ENCODE measurements around the gene LRRC42.

Gene LRRC42

DNA sequence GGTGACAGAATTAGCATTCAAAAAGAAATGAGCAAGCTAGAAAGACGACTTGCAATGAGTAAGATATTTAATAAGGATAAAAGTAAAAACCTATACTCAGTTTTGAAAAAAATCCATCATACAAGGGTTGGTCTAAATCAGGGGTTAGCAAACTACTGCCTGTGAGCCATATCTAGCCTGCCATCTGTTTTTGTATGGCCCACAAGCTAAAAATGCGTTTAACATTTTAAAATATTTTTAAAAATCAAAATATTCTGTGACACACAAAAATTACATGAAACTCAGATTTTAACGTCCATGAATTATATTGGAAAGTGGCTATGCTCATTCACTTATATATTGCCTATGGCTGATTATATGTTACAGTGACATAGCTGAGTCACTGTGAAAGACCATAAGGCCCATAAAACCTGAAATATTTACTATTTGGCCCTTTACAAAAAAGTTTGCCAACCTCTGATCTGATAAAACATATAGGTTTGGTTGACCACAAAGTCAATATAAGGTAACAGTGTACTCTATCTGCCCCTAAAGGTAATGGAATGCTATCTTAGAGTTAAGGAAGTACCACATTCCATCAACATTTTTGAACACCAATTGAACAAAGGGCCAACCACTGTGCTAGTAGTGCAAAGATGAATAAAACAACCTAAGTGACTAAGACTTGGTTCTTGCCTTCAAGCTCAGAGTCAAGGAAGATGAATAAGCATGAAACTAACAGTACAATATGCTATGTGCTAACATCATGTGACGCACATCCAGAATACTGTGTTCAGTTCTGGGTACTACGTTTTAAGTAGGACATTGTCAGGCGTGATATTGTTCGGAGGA is 3.8 kb upstream of the LRRC42 start:
- no peak for DNase-seq (ENCODE audit: low spot score)

GRCh38 chr1:53943090-53943489 is 3.1 kb upstream of the LRRC42 start:
- no peak for DNase-seq (ENCODE audit: low spot score)

GRCh38 chr1:53943490-53944043 is 2.6 kb upstream of the LRRC42 start:
- DNase-seq (ENCODE audit: low spot score), result no peak

- no peak for DNase-seq (ENCODE audit: low spot score)
Observed at GRCh38 chr1:53944469-53945182, 1.5 kb upstream of the LRRC42 start.

DNA sequence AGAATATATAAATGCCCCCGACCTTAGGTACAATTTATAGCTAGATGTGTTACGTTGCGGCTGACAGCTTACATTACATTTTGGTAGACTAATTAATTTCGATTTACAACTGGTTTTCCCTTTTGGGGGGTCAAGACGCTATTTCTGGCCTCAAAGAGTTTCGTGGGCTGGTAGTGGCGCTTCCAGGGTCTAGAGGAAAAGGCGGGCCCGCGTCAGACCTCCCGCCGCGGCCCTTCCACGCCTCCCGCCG is 1.0 kb upstream of the LRRC42 start:
- no peak for DNase-seq (ENCODE audit: low spot score)

DNA sequence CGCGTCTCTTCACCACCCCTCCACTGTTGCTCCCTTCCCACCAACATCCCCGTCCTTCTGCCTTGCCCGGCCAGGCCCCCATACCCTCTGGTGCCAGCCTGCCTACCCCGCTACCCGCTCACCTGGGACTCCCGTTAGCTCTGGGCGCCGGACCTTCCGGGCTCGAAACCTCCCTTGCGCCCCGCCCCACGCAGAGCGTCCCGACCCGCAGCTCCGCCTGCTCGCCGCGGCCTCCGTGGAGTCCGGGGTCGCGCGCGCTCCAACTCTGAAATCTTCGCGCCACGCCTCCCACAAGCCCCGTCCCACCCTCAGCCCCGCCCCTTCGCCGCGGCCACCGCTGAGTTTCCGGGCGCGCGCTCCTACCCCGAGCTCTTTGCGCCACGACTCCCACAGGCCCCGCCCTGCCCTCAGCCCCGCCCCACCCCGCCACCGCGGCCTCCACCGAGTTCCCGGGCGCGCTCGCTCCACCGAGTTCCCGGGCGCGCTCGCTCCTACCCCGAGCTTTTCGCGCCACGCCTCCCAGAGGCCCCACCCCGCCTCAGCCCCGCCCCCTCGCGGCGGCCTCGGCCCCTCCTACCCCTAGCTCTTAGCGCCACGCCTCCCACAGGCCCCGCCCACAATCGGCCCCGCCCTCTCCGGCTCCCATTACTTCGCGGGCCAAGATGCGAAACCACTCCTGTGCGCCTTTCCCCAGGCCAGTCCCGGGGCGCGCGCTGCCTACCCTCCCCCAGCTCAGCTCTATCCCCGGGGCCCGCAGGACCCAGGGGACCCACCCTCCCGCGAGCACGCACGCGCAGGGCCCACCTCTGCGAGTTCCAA is 508 bp upstream of the LRRC42 start, which contains the start of gene IFT25:
Gene IFT25, minus strand, starts transcription at position 267 of the 819 bp plus-strand sequence. CDS start 5,617 bp downstream, outside the sequence.
- DNase-seq (ENCODE audit: low spot score), result peak; percentile 97

- DNase-seq (ENCODE audit: low spot score), result no peak
Observed at GRCh38 chr1:53947172-53947907, 1.2 kb downstream of the LRRC42 start.

GRCh38 chr1:53948291-53948690 is 2.1 kb downstream of the LRRC42 start:
- DNase-seq (ENCODE audit: low spot score), result no peak

DNA sequence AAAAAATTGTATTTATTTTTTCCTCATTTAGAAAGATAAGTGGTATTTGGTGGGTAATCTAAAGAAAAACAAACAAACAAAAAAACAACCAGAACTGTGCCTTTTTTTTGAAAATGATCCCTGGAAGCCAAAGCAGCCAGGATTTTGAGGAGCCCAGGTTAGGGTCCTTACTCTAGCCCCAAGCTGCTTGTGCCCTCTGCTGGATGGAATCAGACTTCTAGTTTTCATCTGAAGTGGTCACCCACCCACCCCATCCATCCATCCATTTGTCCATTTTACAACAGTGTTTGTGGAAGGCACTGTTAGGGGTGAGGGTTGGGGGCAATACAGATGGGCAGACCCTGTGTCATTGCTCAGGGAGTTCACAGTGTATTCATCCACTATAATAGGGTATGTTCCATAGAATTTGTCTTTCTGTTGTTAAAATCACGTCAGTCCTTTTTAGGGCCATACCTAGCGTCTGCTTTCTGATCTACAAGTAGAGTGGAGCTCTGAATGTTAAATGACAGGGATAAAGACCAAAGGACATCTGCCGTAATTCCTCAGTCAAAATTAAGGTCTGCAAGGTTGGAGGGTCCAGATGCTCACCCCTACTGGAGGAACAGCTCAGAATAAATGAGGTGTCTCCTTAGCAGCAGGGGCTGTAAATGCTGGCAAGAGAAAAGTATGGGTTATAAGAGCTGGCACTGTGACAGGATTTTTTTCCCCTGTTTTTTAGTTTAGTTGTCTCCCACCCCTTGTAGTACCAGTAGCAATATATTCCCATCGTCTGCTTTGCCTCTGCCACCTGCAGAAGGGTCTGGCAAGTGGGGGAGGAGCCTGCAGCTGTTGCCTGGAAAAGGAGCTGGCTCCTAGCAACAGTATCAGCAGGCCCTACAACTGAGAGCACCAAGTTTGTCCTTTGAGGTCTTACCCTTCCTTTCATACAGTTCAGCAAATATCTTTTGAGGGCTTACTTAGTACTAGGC is 3.2 kb downstream of the LRRC42 start:
- DNase-seq (ENCODE audit: low spot score), result no peak

- DNase-seq (ENCODE audit: low spot score), result no peak
Observed at GRCh38 chr1:53951697-53952096, 5.5 kb downstream of the LRRC42 start.

DNA sequence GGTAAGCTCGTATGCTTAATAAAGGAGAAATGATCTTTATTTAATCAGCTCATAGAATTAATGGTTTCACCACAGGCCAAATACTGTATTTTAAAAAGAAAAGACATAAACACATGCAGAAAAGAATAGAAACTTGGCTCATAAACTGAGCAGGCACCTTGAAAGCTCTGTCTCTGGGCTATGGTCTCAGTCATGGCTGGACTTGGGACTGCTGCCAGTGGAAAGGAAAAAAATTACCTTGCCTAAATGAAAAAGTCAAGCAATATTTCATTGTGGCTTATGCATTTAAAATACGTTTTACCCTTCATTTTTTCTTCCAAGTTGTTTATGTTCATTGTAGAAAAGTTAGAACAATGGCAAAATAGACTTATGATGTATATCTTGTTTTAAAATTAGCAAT is 8.0 kb downstream of the LRRC42 start:
- no peak for DNase-seq (ENCODE audit: low spot score)

- no peak for DNase-seq (ENCODE audit: low spot score)
Observed at GRCh38 chr1:53956308-53957168, 10.4 kb downstream of the LRRC42 start.

GRCh38 chr1:53957194-53957818 is 11.2 kb downstream of the LRRC42 start:
- no peak for DNase-seq (ENCODE audit: low spot score)

DNA sequence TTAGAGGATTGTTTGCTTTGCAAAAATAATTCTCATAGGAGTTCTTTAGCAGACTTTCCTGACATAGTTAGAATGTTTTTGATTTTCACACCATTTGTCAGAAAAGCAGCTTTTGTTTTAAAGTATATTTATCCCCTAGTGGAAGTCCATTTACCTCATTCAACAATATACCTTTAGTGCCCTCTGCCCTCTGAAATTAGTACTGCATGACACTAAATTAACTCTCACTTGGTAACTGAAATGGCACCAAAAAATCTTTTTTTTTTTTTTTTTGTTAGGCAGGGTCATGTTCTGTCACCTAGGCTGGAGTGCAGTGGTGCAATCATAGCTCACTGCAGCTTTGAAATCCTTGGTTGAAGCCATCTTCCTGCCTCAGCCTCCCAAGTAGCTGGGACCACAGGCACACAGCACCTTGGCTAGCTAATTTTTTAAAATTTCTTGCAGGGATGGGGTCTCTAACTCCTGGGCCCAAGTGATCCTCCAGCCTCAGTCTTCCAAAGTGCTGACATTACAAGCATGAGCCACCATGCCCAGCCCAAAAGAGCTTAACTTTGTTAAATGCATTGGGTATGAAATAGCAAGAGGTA is 13.6 kb downstream of the LRRC42 start:
- DNase-seq (ENCODE audit: low spot score), result no peak

- no peak for DNase-seq (ENCODE audit: low spot score)
Observed at GRCh38 chr1:53962395-53962794, 16.2 kb downstream of the LRRC42 start.

GRCh38 chr1:53963460-53963859 is 17.3 kb downstream of the LRRC42 start:
- DNase-seq (ENCODE audit: low spot score), result no peak

GRCh38 chr1:53964109-53964508 is 18.0 kb downstream of the LRRC42 start:
- DNase-seq (ENCODE audit: low spot score), result no peak

GRCh38 chr1:53966794-53967193 is 20.6 kb downstream of the LRRC42 start:
- no peak for DNase-seq (ENCODE audit: low spot score)

Measured in Ammon's horn (tissue), 1 donor.